ENCODE results near the gene MTSS2.

The MTSS2 gene

DNA sequence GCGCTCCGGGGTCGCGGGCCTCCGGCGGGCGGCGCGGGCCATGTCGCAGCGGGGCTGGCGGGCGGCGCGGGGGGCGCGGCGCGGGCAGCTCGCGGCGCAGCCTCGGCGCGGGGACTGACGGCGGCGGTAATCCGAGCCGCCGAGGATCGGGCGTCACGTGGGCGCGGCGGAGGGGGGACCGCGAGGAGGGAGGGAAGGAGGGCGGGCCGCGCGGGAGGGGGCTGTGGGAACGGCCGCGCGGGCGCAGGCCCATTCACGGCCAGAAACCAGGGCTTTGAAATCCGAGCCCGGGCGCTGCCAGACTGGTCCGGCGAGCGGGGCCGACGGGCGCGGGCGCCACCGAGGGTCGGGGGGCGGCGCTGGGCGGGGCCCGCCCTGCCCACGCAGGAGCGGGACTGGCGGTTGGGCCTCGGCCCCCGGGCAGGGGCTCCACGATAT lies at the start of gene MTSS2:
MTSS2 (minus strand) TSS at position 116 of the 438 bp plus-strand sequence. CDS start 262 bp downstream, outside the sequence.
- no peak for DNase-seq

DNA sequence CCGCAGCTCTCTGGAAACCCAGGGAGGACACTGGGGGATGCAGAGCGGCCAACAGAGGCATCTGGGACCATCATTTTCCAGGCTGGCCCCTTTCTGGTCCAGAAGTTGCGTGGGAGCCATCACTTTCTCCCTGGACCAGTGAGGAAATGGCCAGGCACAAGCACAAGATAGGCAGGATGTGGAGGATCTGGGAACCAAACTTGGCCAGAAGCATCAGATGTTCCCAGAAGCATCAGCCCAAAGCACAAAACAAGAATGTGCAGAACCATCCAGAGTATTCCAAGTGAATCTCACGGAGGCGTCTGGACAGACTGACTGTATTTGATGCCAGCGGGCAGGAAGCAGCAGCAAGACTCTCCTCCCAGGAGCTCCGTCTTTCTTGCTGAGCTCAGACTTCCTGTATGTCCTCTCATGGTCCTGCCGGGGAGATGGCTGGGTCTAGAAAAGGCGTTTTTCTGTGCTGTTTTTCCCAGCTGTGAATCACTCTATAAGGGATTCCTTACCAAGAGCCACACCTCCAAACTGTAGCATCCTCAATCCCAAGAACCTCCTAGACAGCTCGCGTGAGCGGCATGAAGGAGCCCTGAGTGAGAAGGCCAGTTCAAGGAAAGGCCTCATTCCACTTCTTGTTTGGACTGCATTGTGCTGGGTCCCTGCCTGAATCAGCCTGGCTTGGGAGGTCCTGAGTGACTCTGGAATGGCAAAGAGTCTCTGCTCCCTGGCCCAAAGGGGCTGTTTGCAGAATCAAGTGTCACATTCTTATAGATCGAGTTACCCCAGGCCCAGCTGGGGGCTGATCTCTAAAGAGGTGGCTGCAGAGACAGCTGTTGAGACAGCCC lies 49.5 kb upstream of the MTSS2 start:
- no peak for DNase-seq

DNA sequence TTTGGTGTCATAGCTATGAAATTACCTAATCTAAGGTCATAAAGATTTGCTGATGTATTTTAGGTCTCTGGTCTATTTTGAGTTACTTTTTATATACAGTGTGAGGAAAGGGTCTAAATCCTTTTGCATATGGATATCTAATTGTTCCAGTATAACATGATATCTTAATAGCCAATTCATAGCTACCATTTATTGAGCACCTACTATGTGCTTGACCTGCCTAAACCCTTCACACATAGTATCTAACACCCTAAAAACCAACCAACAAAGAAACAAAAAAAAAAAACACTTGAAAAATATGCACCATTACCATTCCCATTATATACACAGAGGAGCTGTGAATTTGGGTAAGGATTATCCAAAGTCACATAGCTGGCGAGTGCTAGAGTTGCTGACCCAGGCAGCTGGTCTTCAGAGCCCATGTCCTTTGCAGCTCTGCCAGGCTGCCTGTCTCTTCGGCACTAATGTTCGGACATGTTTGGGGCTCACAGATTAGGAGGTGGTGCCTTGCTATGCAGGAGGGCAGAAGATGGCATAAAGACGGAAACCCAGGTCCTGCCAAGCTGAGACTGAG lies 48.8 kb upstream of the MTSS2 start:
- no peak for DNase-seq

DNA sequence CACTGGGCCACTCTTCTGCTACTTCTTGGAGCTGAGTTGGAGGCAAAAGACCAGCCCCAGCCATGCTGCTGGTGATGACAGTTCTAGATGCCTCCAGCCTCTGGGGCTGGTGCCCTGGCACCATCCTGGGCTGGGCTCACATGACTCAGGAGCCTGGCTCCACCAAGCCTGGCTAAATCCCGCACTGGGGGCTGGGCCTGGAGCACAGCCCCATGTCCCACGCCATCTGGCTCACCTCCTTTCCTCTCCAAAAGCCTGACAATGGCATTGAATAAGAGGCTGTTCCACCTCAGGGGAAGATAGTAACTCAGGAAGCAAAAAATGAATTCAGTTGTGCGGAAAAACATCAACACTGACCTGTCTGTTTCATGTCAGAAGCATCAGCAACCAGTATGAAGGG lies 45.1 kb upstream of the MTSS2 start:
- no peak for DNase-seq

DNA sequence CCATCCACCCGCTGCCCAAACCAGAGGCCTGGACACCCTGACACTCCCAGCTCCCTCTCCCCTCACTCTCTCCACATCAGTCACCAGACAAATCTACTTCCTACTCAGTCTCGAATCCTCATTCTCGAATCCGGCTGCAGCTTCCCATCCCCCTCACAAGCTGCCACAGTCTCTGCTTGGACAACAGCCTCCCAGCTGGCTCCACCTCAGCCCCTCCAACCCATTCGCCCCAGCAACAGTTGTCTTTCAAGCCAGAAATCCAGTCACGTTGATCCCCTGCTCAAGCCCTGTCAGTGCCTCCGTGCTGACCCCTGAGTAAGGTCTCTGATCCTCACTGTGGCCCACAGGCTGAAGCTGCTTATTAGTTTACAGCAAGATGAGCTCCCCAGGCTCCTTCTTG lies 44.2 kb upstream of the MTSS2 start:
- no peak for DNase-seq

GRCh38 chr16:70729292-70729691 lies 43.4 kb upstream of the MTSS2 start:
- no peak for DNase-seq

- no peak for DNase-seq
Observed at GRCh38 chr16:70728150-70728549, 42.3 kb upstream of the MTSS2 start.

GRCh38 chr16:70726892-70727361 lies 41.1 kb upstream of the MTSS2 start:
- DNase-seq = no peak

GRCh38 chr16:70725912-70726828 lies 40.3 kb upstream of the MTSS2 start:
- DNase-seq = no peak

- DNase-seq = no peak
Observed at GRCh38 chr16:70725024-70725911, 39.4 kb upstream of the MTSS2 start.

DNA sequence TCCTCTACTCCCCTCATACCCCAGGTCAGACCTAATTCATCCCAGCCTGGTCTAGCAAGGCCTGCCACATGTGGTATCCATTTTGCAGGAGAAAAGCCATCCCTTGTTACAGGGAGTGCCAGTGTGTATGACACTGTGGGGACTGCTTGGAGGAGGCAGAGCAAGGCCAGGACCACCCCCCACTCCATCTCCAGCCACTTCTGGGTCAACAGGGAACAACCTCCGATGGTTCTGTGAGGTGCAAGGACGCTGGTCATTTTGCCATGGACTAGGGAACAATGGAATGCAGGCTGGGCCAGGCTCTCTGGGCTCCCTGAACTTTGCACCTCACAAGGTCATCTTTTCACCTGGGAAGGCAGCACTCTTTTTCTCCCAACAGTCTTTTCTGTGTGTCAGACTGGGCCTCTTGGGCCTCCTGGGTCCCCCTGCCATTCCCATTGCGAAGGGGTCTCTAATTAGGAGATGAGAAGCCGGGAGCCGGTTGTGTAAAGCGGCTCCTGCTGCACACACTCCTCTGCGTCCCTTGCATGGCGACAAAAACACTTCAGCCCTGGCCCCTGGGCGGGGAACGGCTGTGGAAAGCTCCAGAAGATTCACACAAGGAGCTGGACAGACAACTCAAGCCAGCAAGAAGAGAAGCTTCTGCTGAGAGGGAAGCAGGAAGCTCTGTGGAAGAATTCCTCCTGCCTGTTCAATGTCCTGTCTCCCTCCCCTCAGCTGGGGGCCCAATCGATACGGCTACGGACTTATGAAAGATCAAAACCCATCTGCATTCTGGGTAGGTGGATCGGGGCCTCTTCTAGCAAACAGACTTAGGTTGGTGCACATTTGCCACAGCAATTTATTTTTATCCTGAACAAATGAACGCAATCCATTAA lies 38.5 kb upstream of the MTSS2 start:
- DNase-seq = no peak

GRCh38 chr16:70723740-70724145 lies 37.9 kb upstream of the MTSS2 start:
- no peak for DNase-seq

DNA sequence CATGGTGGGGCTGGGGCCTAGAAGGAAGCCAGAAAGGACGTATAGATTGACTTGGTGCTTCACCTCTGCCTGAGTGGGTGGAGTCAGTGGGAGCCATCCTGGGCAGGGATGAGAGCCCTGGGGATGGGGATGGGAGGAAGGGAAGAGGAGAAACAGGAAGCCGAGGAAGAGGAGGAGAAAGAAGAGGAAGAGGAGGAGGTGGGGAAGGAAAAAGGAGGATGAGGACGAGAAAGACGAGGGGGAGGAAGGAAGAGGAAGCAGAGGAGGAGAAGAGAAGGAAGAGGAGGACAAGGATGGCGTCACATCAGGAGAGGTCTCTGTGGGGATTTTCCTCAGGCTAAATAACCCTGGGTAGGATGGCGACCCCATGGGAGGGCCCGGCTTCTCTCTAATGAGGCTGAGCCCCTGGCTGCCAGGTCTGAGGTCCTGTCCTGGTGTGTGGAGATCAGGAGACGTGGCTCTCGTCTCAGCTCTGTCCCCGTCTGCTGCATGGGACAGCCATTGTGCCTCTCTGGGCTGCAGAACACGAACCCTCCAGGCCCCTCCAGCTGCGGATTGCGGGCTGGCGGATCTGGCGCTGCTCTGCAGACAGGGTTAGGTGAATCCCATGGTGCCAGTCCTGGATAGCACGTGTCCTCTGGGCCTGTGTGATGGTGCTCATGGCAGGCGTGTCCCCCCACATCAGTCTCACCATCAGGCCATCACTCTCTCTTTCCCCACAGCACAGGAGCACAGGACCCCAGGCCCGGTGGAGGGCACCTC lies 35.5 kb upstream of the MTSS2 start:
- no peak for DNase-seq

DNA sequence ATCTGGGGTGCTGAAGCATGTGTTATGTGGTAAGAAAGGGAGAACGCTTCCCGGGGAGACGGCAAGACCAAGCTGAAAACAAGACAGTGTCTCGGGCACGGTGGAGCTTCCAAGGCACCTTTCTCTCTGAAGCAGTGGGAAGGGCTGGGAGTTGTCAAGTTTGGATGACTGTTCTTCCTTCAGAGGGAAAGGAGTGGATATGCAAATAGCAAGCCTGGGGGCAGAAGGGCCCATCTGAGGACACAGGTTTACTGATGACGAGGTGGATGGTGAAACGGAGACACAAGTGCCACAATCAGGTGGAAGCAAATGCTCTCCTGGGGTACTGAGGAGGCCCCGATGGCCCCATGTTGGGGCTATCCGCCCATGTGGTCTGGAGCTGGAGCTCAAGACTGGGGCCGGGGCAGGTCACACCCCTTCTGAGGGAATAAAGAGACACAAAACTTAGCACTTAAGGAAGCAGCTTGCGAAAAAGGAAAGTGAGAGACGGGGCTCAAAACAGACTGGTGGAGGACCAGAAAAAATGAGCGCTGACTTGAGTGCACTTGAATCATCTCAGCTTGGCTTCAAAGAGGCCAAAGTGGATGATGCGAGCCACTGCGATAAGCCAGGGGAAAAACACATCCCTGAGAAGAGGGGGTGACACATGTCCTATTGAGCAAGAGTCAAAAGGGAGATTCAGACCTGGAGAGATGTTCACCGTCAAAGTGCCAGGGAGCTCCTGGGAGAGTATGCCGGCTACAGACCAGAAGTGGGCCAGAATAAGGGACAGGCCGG lies 34.8 kb upstream of the MTSS2 start:
- no peak for DNase-seq

DNA sequence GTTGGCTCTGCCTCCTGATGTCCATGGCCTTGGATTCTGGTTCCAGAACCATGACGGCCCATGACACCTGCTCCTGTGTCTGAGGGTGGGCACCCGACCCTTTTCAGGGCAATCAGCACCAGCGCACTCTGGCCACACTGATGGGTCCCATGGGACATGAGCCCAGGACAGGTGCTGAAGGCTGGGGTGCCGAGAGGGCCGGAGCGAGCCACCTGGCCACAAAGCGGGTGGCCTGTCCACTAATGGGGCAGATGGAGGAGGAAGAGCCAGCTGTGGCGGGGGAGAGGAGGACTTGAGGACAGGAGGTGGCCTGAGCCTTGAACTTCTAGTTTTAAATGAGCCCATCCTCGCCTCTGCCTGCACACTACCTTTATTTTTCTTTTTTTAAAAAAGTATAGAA lies 31.2 kb upstream of the MTSS2 start:
- DNase-seq = no peak

DNA sequence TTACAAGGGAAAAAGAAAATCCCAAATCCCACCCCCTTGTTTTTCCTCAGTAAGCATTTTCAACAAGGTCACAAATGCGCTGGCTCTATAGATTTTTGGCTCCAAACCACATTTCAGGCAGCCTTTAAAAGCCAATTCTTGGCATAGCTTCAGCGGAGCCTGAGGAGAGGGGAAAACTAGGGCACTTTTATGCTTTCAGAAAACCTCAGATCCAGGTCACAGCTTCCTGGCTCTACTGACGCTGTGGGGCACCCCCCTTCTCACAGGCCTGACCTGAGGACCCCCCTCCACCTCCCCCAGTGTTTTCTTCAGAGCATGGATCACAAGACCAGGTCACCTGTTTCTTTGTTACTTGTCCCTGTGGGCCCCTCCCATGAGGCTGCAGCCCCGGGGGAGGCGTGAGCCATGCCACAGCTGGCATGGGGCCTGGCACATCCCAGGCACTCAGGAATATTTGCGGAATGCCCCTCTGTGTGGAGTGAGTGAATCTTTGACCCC lies 30.1 kb upstream of the MTSS2 start:
- no peak for DNase-seq

DNA sequence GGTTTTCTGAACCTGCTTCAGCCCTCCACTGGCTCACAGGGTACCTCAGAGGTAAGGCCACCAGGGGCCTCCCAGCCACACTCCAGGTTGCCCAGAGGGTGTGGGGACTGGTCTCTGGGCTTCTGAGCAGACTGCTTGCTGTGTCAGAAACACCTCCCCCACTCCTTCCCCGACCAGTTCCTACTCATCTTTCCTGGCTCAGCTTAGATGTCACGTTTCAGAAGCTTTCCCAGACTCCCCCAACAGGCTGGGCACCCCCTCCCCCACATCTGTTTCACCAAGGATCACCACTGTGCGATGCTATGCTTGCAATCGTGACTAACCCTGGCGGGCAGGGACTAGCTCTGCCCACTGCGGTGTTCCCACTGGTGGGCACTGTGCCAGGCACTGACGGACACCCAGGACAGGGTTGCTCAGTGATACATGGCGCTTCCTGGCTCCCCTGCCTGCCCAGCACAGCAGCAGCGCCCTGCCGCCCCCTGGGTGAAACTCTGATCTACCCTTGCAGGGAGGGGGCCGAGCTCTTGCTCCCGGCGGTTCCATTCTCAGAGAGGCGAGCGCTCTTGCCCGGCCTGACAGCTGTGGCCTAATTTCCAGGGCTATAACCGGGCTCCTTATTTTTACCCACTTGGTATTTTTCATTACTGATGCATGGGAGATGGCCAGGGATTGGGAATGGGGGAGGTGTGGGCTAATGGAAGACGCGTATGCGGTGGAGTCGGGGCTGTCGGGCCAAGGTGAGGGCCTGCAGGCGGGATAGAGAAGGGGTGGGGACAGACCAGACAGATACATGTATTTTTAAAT lies 29.4 kb upstream of the MTSS2 start:
- DNase-seq = no peak

DNA sequence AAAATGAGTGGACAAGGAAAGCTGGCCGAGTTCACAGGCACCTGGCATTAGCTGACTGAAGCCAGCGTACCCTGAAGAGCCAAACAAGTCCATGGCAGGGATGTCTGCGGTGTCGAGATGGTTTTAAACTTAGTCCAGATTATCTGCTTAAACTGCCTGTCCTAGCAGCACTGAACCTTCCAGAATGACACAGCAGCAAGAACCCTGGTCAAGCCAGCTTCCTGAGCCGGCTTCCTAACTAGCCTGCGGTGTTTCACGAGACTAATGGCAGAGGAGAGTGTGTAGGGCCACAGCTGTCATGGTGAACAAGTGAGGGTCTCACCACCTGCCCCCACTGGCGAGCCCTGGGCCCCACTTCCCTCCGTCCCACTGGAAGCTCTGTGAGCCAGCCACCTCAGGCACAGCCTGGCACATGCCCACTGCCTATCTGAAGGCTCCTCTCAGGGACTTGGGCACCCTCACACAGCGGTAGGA lies 28.8 kb upstream of the MTSS2 start:
- DNase-seq = no peak
